Stimulated activated naive CD8-positive, alpha-beta T cell treated with anti-CD3 and anti-CD28 coated beads, Interleukin-15, Interleukin-2, amounts not matched to agents 100 ng/mL and 50 ng/mL, for 24 hours (primary cell): ENCODE results near the gene EIF4E3.

Experiments used
- H3K27ac Mint-ChIP-seq: one replicate; pipeline ENCODE4 v1.8.0; 2021; ENCODE audit warnings: mild to moderate bottlenecking, mixed read lengths
- H3K27me3 Mint-ChIP-seq: one replicate; pipeline ENCODE4 v1.8.0; 2021; ENCODE audit warnings: mixed read lengths
- H3K36me3 Mint-ChIP-seq: one replicate; pipeline ENCODE4 v1.8.0; 2021; ENCODE audit warnings: low read depth, mixed read lengths
- H3K4me1 Mint-ChIP-seq: one replicate; pipeline ENCODE4 v1.8.0; 2021; ENCODE audit warnings: low read depth, mixed read lengths
- H3K4me3 Mint-ChIP-seq: one replicate; pipeline ENCODE4 v1.8.0; 2021; ENCODE audit warnings: mild to moderate bottlenecking, mixed read lengths
- H3K9me3 Mint-ChIP-seq: one replicate; pipeline ENCODE4 v1.8.0; 2021; ENCODE audit warnings: mixed read lengths

Gene EIF4E3

GRCh38 chr3:71709908-71710511 is 15.2 kb downstream of the EIF4E3 start:
- Mint-ChIP-seq H3K4me3 (no peak overlapping the region), H3K36me3 (peaks cover 14% of the 10 kb centered on the region), H3K27me3 (no peaks in the 10 kb centered on the region), H3K4me1 (peaks cover 41% of the 10 kb centered on the region), H3K27ac (no peak overlapping the region), H3K9me3 (no peaks in the 10 kb centered on the region)

GRCh38 chr3:71708476-71709105 is 16.6 kb downstream of the EIF4E3 start:
- H3K27me3 Mint-ChIP-seq: no peaks in the 10 kb centered on the region
- peaks cover 46% of the 10 kb centered on the region for H3K4me1 Mint-ChIP-seq
- H3K36me3 Mint-ChIP-seq: peaks cover 19% of the 10 kb centered on the region
- H3K27ac Mint-ChIP-seq: no peak overlapping the region
- no peak overlapping the region for H3K4me3 Mint-ChIP-seq
- H3K9me3 Mint-ChIP-seq: no peaks in the 10 kb centered on the region

- no peaks in the 10 kb centered on the region for H3K9me3 Mint-ChIP-seq
- no peak overlapping the region for H3K27ac Mint-ChIP-seq
- peaks cover 19% of the 10 kb centered on the region for H3K36me3 Mint-ChIP-seq
- no peak overlapping the region for H3K4me3 Mint-ChIP-seq
- H3K4me1 Mint-ChIP-seq: peaks cover 52% of the 10 kb centered on the region
- no peaks in the 10 kb centered on the region for H3K27me3 Mint-ChIP-seq
Measured at GRCh38 chr3:71707595-71707994, 17.6 kb downstream of the EIF4E3 start.

DNA sequence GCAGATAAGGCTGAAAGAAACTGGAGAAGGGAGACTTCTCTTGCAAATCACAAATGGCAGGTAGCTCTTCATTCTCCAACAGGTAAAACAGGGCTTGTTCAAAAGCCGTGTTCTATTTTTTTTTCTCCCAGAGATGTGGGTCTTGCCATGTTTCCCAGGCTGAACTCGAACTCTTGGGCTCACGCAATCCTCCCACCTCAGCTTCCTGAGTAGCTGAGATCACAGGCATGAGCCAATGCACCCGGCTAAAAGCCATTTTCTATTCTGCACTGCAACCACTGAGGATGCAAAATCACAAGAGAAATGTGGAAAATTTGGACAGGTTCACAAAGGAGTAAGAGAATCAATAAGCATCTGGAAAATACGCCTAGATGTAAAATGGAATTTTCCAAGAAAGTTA is 19.5 kb downstream of the EIF4E3 start:
- Mint-ChIP-seq H3K4me3 (no peak overlapping the region), H3K36me3 (peaks cover 19% of the 10 kb centered on the region), H3K27me3 (no peaks in the 10 kb centered on the region), H3K27ac (no peak overlapping the region), H3K9me3 (no peaks in the 10 kb centered on the region), H3K4me1 (peaks cover 63% of the 10 kb centered on the region)

- H3K4me3 Mint-ChIP-seq: no peak overlapping the region
- H3K9me3 Mint-ChIP-seq: no peaks in the 10 kb centered on the region
- peak overlapping the region; percentile 23 for H3K27ac Mint-ChIP-seq
- H3K27me3 Mint-ChIP-seq: no peaks in the 10 kb centered on the region
- peaks cover 57% of the 10 kb centered on the region for H3K4me1 Mint-ChIP-seq
- peaks cover 19% of the 10 kb centered on the region for H3K36me3 Mint-ChIP-seq
Measured at GRCh38 chr3:71704915-71705314, 20.3 kb downstream of the EIF4E3 start.

- Mint-ChIP-seq H3K4me3 (no peak overlapping the region), H3K36me3 (peaks cover 19% of the 10 kb centered on the region), H3K27ac (no peak overlapping the region), H3K4me1 (peaks cover 53% of the 10 kb centered on the region), H3K27me3 (no peaks in the 10 kb centered on the region), H3K9me3 (no peaks in the 10 kb centered on the region)
Measured at GRCh38 chr3:71703797-71704196, 21.4 kb downstream of the EIF4E3 start.

DNA sequence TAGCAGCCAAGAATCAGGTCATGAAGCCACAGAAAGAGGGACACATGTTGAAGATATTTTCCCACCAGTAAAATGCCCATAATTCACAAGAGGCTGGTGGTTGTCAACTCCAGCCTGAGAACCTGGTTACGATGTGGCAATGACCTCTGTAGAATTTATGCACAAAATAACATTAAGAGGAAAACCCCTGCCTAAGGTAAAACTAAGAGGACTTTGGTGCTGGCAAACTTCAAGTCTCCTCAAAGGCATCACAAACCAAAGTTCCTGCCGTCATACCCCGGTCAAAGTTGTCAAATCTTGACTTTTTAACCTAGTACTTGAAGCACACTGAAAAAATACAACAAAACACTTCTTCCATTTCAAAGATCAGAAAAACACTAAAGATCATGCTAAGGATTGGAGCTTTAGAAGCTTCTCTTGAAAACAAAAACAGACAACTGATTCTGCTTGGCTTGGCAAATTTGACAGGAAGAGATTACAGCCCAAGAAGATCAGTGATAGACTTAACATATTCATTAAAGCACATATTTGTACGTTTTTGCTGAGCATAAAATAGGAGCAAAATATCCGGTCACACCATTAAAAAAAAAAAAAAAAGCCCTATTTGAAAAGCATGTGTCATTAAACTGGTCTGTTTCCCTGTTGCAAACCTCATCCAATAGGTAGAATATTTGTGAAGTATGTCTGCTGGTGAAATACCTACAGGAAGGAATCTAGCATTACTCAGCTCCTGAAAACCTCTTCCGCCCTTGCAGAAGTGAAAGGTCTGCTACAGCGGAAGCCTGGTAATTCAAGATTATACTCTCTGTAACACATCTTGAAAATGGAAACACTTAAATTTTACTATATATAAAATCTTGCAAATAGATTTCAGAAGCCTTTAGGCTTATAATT is 22.8 kb downstream of the EIF4E3 start:
- peak overlapping the region; percentile 90 for H3K27ac Mint-ChIP-seq
- H3K36me3 Mint-ChIP-seq: peaks cover 29% of the 10 kb centered on the region
- H3K4me1 Mint-ChIP-seq: peaks cover 50% of the 10 kb centered on the region
- no peaks in the 10 kb centered on the region for H3K27me3 Mint-ChIP-seq
- H3K4me3 Mint-ChIP-seq: peak overlapping the region; percentile 63
- H3K9me3 Mint-ChIP-seq: no peaks in the 10 kb centered on the region

DNA sequence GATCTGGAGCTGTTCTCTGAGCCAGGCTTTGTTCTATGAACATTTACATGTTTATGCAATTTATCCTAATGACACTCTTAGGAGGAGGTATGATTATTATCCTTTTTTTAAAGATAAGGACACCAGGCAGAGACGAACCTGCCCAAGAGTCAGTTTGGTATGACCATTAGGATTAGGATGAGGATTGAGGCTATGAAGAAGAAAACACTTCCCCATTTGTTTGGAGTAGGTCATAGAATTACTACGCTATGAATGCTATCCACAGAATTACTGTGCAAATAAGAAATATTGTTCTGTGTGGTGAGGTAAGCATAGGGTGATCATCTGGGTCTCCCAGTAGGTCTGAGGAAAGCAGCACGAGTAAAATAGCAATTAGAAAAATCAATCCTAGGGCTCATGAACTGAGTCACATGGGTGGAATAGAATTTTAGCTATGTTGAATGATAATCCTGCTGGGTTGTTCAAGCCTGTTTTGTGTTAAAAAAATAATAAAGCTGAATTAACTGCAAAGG is 23.9 kb downstream of the EIF4E3 start:
- no peaks in the 10 kb centered on the region for H3K27me3 Mint-ChIP-seq
- H3K27ac Mint-ChIP-seq: peak overlapping the region; percentile 43
- H3K4me3 Mint-ChIP-seq: no peak overlapping the region
- H3K9me3 Mint-ChIP-seq: no peaks in the 10 kb centered on the region
- H3K36me3 Mint-ChIP-seq: peaks cover 30% of the 10 kb centered on the region
- peaks cover 50% of the 10 kb centered on the region for H3K4me1 Mint-ChIP-seq

- no peaks in the 10 kb centered on the region for H3K4me1 Mint-ChIP-seq
- H3K36me3 Mint-ChIP-seq: peaks cover 13% of the 10 kb centered on the region
- H3K27ac Mint-ChIP-seq: no peak overlapping the region
- no peak overlapping the region for H3K4me3 Mint-ChIP-seq
- no peaks in the 10 kb centered on the region for H3K27me3 Mint-ChIP-seq
- H3K9me3 Mint-ChIP-seq: no peaks in the 10 kb centered on the region
Measured at GRCh38 chr3:71695000-71695482, 30.2 kb downstream of the EIF4E3 start.

DNA sequence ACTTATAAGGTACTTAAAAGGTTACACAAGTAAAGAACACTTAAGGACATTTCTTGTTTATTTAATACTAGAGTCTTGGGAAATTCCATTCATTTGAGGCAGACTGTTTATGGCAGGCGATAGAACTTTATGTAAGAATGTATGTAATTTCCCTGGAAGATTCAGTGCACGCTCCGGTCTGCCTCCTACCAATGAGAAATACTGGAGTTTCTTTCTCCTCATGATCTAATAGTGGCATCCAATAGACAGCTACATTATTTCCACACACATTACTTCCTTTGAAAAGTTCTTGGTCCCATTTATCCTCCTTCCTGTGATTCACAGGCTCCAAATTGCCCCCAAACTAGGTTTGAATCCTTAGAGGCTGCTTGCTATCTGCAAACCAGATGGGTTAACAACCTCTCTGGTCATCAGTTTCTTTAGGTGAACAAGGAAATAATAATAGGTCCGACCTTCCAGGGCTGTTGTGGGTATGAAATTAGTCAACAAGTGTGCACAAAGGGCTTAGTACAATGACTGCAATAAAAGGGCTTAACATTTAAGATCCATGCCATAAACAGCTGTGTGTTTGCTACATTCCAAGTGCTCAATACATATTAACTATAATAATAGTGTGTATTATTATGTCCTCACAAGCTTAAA is 30.7 kb downstream of the EIF4E3 start:
- Mint-ChIP-seq H3K4me3 (no peak overlapping the region), H3K27ac (no peak overlapping the region), H3K27me3 (no peaks in the 10 kb centered on the region), H3K4me1 (peaks cover under 1% of the 10 kb centered on the region), H3K36me3 (peaks cover 16% of the 10 kb centered on the region), H3K9me3 (no peaks in the 10 kb centered on the region)

GRCh38 chr3:71693641-71694040 is 31.6 kb downstream of the EIF4E3 start:
- peaks cover 18% of the 10 kb centered on the region for H3K36me3 Mint-ChIP-seq
- H3K27ac Mint-ChIP-seq: no peak overlapping the region
- no peaks in the 10 kb centered on the region for H3K9me3 Mint-ChIP-seq
- H3K27me3 Mint-ChIP-seq: no peaks in the 10 kb centered on the region
- peaks cover 8% of the 10 kb centered on the region for H3K4me1 Mint-ChIP-seq
- H3K4me3 Mint-ChIP-seq: no peak overlapping the region

- Mint-ChIP-seq H3K27ac (no peak overlapping the region), H3K4me1 (peaks cover 17% of the 10 kb centered on the region), H3K4me3 (no peak overlapping the region), H3K27me3 (no peaks in the 10 kb centered on the region), H3K9me3 (no peaks in the 10 kb centered on the region), H3K36me3 (peaks cover 14% of the 10 kb centered on the region)
Measured at GRCh38 chr3:71692139-71692538, 33.1 kb downstream of the EIF4E3 start.

- Mint-ChIP-seq H3K9me3 (no peaks in the 10 kb centered on the region), H3K4me1 (peaks cover 17% of the 10 kb centered on the region), H3K27me3 (no peaks in the 10 kb centered on the region), H3K36me3 (peaks cover 18% of the 10 kb centered on the region), H3K4me3 (no peak overlapping the region), H3K27ac (no peak overlapping the region)
Measured at GRCh38 chr3:71690341-71690841, 34.8 kb downstream of the EIF4E3 start.

- Mint-ChIP-seq H3K27me3 (no peaks in the 10 kb centered on the region), H3K9me3 (no peaks in the 10 kb centered on the region), H3K36me3 (peaks cover 21% of the 10 kb centered on the region), H3K27ac (no peak overlapping the region), H3K4me1 (peaks cover 17% of the 10 kb centered on the region), H3K4me3 (no peak overlapping the region)
Measured at GRCh38 chr3:71689291-71689690, 35.9 kb downstream of the EIF4E3 start.
